HCT116 (cell line): ENCODE measurements around the gene EIF3J.

Source experiments
- CEBPB ChIP-seq: IDR thresholded peaks from 2 replicates; pipeline ENCODE4 v1.6.1; 2012; ENCODE audit warnings: low read depth
- CTCF ChIP-seq, 3 experiments: fragments of 200-600 bp in 1 of 3; sonication (generic) in 1 of 3; IDR thresholded peaks in 2 of 3; conservative IDR thresholded peaks in 1 of 3; 2 replicates each; pipeline ENCODE4 v1.5.1; 2012 to 2017; ENCODE audit warnings: low read depth in 2 of 3, low read length in 2 of 3, antibody characterized with exemption in 1 of 3, borderline replicate concordance in 1 of 3, control low read depth in 1 of 3, mild to moderate bottlenecking in 1 of 3, mixed read lengths in 1 of 3, mixed run types in 1 of 3, moderate library complexity in 1 of 3; ENCODE audit not compliant: insufficient read depth in 1 of 3
- EGR1 ChIP-seq: IDR thresholded peaks from 2 replicates; pipeline ENCODE4 v1.6.1; 2012; ENCODE audit warnings: low read depth
- EZH2 ChIP-seq: fragments of 200-600 bp; sonication (generic); IDR thresholded peaks from 2 replicates; pipeline ENCODE4 v1.6.1; 2017; ENCODE audit warnings: antibody characterized with exemption, mixed run types
- EZH2phosphoT487 ChIP-seq: fragments of 200-600 bp; IDR thresholded peaks from 2 replicates; pipeline ENCODE4 v1.6.1; 2018; ENCODE audit warnings: antibody characterized with exemption, borderline replicate concordance
- POLR2A ChIP-seq: IDR thresholded peaks from 2 replicates; pipeline ENCODE4 v1.7.0; 2011; ENCODE audit warnings: borderline replicate concordance; ENCODE audit not compliant: insufficient read depth, insufficient read length; ENCODE audit errors: extremely low read depth
- RAD21 ChIP-seq: IDR thresholded peaks from 2 replicates; pipeline ENCODE4 v1.6.1; 2012; ENCODE audit warnings: low read depth, mild to moderate bottlenecking
- SIN3A ChIP-seq: IDR thresholded peaks from 2 replicates; pipeline ENCODE4 v1.6.1; 2012; ENCODE audit warnings: low read depth
- SP1 ChIP-seq: IDR thresholded peaks from 2 replicates; pipeline ENCODE4 v1.6.1; 2012; ENCODE audit warnings: low read depth
- YY1 ChIP-seq: IDR thresholded peaks from 2 replicates; pipeline ENCODE4 v1.6.1; 2011; ENCODE audit warnings: low read length, low read depth, moderate library complexity, mild to moderate bottlenecking; ENCODE audit not compliant: insufficient replicate concordance; ENCODE audit errors: extremely low read depth
- ZBTB33 ChIP-seq: IDR thresholded peaks from 2 replicates; pipeline ENCODE4 v1.6.1; 2011; ENCODE audit warnings: mild to moderate bottlenecking, low read length, moderate library complexity; ENCODE audit not compliant: insufficient replicate concordance; ENCODE audit errors: extremely low read depth
- ZNF274 ChIP-seq: fragments of 200-500 bp; sonication (Bioruptor generic); IDR thresholded peaks from 2 replicates; pipeline ENCODE4 v1.6.1; 2014; ENCODE audit warnings: mild to moderate bottlenecking, low read depth, low read length, inconsistent platforms

- TF ChIP-seq CTCF (IDR thresholded peaks at IDR 0.05 in 2 of 3, conservative IDR thresholded peaks at IDR 0.05 in 1 of 3; ENCODE audit: borderline replicate concordance in 1 of 3, insufficient read depth in 1 of 3, low read depth in 2 of 3, low read length in 2 of 3) = no peak
- no peak for TF ChIP-seq EZH2
- no peak for TF ChIP-seq SIN3A
- no peak for TF ChIP-seq POLR2A
- TF ChIP-seq SP1 = no peak
- no peak for TF ChIP-seq CEBPB
- TF ChIP-seq EGR1 = no peak
- TF ChIP-seq ZBTB33 = no peak
- no peak for TF ChIP-seq EZH2phosphoT487
- TF ChIP-seq RAD21 = no peak
- TF ChIP-seq ZNF274 = no peak
- no peak for TF ChIP-seq YY1
Measured at GRCh38 chr15:44554934-44555723, 18.2 kb downstream of the EIF3J start.
